Stomach (tissue), 4 donors: ENCODE data around the gene ATXN1.

Experiments
- EP300 ChIP-seq: sonication (generic); formaldehyde crosslinking; IDR thresholded peaks from one replicate; pipeline ENCODE4 v1.6.1; 2017; ENCODE audit warnings: antibody characterized with exemption
- POLR2AphosphoS5 ChIP-seq, 3 donors: sonication (generic); formaldehyde crosslinking; IDR thresholded peaks; one replicate each; pipeline ENCODE4 v1.6.1; 2016; ENCODE audit warnings: antibody characterized with exemption in 3 of 3

DNA sequence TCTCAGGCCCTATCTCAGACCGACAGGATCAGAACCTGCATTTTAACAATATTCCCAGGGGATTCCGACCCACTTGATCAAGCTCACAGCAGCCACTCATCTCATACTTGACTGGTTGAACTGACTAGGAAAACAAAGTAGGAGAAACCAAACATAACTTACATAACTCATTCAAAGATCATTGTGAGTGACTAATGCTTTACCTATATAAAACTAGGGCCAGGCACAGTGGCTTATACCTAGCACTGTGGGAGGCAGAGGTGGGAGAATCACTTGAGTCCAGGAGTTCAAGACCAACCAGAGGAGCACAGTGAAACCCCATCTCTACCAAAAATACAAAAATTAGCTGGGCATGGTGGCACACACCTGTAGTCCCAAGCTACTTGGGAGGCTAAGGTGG lies 251.0 kb downstream of the ATXN1 start:
- TF ChIP-seq EP300 (no peak), POLR2AphosphoS5 (IDR thresholded peaks at IDR 0.05) (no peak)
